Peyer's patch (tissue), 4 donors: ENCODE results near the gene CREM. TPM values are rescaled to one million over a fixed set of nuclear protein-coding genes. Genes with fewer than 3 reads are reported as not detected.
A peak's percentile ranks its signal among the peaks of the same experiment; 100 is the strongest.

ENCODE experiments used
- DNase-seq, 3 donors: peaks; one replicate each; pipeline ENCODE4 v3.0.0-alpha.2; 2017 to 2019
- H3K27ac ChIP-seq, 4 donors: fragments of 200-600 bp; sonication (generic); one replicate each; pipeline ENCODE4 v1.5.1; 2016 to 2019
- H3K27me3 ChIP-seq, 2 donors: fragments of 200-600 bp; sonication (generic); one replicate each; pipeline ENCODE4 v1.5.1; 2019
- H3K36me3 ChIP-seq, 3 donors: fragments of 200-600 bp; sonication (generic); one replicate each; pipeline ENCODE4 v1.5.1; 2016 to 2019
- H3K4me1 ChIP-seq, 4 donors: fragments of 200-600 bp; sonication (generic); one replicate each; pipeline ENCODE4 v1.5.1; 2016 to 2019
- H3K4me3 ChIP-seq, 4 donors: fragments of 200-600 bp; sonication (generic); 1 replicate in 3 of 4; 2 replicates in 1 of 4; pipeline ENCODE4 v1.5.1; 2016 to 2019; ENCODE audit warnings: mild to moderate bottlenecking in 1 of 4
- H3K9me3 ChIP-seq, 4 donors: fragments of 200-600 bp; sonication (generic); one replicate each; pipeline ENCODE4 v1.5.1; 2016 to 2019; ENCODE audit warnings: mild to moderate bottlenecking in 1 of 4
- CTCF ChIP-seq, 6 experiments: fragments of 450-650 bp in 4 of 6; fragments of 200-600 bp in 2 of 6; sonication (generic) in 1 of 6; IDR thresholded peaks; one replicate each; pipeline ENCODE4 v1.5.1; 2017 to 2019; ENCODE audit warnings: antibody characterized with exemption in 6 of 6, mild to moderate bottlenecking in 3 of 6, moderate library complexity in 1 of 6
- POLR2A ChIP-seq, 2 donors: fragments of 450-650 bp; IDR thresholded peaks; one replicate each; pipeline ENCODE4 v1.5.1; 2017; ENCODE audit warnings: antibody characterized with exemption in 2 of 2, mild to moderate bottlenecking in 2 of 2, moderate library complexity in 2 of 2
- total RNA-seq, 4 donors: library from RNA; depleted of rRNA; stranded (reverse); fragments of >200 nt; gene quantifications; one replicate each; pipeline ENCODE4 v1.1.0, GENCODE V29; 2016

The CREM gene
- total RNA-seq, 4 donors from 2014 or later: 13.9 to 19.0 (median 16.0) TPM

- no peaks in the 10 kb centered on the region for H3K27me3 ChIP-seq
- no peaks in the 10 kb centered on the region for H3K36me3 ChIP-seq
- no peak overlapping the region for H3K27ac ChIP-seq
- H3K4me1 ChIP-seq: no peaks in the 10 kb centered on the region
- no peak for DNase-seq
- TF ChIP-seq CTCF (IDR thresholded peaks at IDR 0.05) (no peak), POLR2A (IDR thresholded peaks at IDR 0.05) (no peak)
- H3K9me3 ChIP-seq: no peaks in the 10 kb centered on the region
- no peak overlapping the region for H3K4me3 ChIP-seq
These were observed 22.8 kb upstream of the CREM start for GRCh38 chr10:35103882-35104281.

GRCh38 chr10:35112571-35112970, 14.1 kb upstream of the CREM start:
- Histone ChIP-seq H3K4me1 (no peaks in the 10 kb centered on the region), H3K9me3 (no peaks in the 10 kb centered on the region), H3K27me3 (no peaks in the 10 kb centered on the region), H3K36me3 (no peaks in the 10 kb centered on the region), H3K27ac (no peak overlapping the region), H3K4me3 (no peak overlapping the region)
- no peak for DNase-seq
- TF ChIP-seq CTCF (IDR thresholded peaks at IDR 0.05) (no peak), POLR2A (IDR thresholded peaks at IDR 0.05) (no peak)

GRCh38 chr10:35119378-35119777, 7.3 kb upstream of the CREM start:
- Histone ChIP-seq H3K9me3 (no peaks in the 10 kb centered on the region), H3K4me3 (no peak overlapping the region), H3K4me1 (no peaks in the 10 kb centered on the region), H3K27me3 (no peaks in the 10 kb centered on the region), H3K27ac (no peak overlapping the region), H3K36me3 (no peaks in the 10 kb centered on the region)
- TF ChIP-seq CTCF (IDR thresholded peaks at IDR 0.05): no peak
- TF ChIP-seq POLR2A (IDR thresholded peaks at IDR 0.05): no peak
- no peak for DNase-seq

- TF ChIP-seq POLR2A (IDR thresholded peaks at IDR 0.05) (no peak), CTCF (IDR thresholded peaks at IDR 0.05) (no peak)
- no peak for DNase-seq
- Histone ChIP-seq H3K36me3 (no peaks in the 10 kb centered on the region), H3K27ac (no peak overlapping the region), H3K4me1 (no peaks in the 10 kb centered on the region), H3K4me3 (no peak overlapping the region), H3K27me3 (no peaks in the 10 kb centered on the region), H3K9me3 (no peaks in the 10 kb centered on the region)
These were observed 2.1 kb upstream of the CREM start for GRCh38 chr10:35124540-35124939.

GRCh38 chr10:35126062-35126529, 550 bp upstream of the CREM start:
- Histone ChIP-seq H3K4me1 (no peaks in the 10 kb centered on the region), H3K9me3 (no peaks in the 10 kb centered on the region), H3K27me3 (no peaks in the 10 kb centered on the region), H3K4me3 (peak overlapping the region; percentile 75 to 93 (median 83)), H3K27ac (peak overlapping the region; percentile 99 to 100 (median 100)), H3K36me3 (no peaks in the 10 kb centered on the region)
- TF ChIP-seq POLR2A (IDR thresholded peaks at IDR 0.05) (peak in 1 of 2 donors; percentile 22), CTCF (IDR thresholded peaks at IDR 0.05) (no peak)
- DNase-seq: no peak
